Measurements from ENCODE around the gene TOP2B. TPM values are rescaled to one million over a fixed set of nuclear protein-coding genes. Genes with fewer than 3 reads are reported as not detected.

TOP2B gene
- total and polyA plus RNA-seq, 8 donors: 35.6 to 266 (median 61.9) TPM

DNA sequence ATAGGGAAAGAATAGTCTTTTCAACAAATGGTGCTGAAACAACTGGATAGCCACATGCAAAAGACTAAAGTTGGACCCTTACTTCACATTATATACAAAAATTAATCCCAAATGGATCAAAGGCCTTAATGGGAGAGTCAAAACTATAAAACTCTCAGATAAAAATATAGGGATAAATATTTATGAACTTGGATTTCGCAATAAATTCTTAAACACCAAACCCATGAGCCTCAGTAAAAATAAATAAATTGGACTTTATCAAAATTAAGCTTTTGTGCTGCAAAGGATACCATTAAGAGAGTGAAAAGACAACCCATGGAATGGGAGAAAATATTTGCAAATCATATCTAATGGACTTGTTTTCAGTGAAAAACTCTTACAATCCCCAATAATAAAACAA is 18.7 kb upstream of the TOP2B start:
- intact Hi-C loops (cut with DNase I; ENCODE audit: low total_unique reads): no loop called here
- WGBS, 5 donors: 80 to 91% (median 86%) methylated on average over 1 of the region's 1 CpG
- H3K36me3 ChIP-seq: no peaks in the 10 kb centered on the region
- no peaks in the 10 kb centered on the region for H3K27me3 ChIP-seq
- no peak for DNase-seq
- H3K9me3 ChIP-seq: no peaks in the 10 kb centered on the region
- no peak overlapping the region for H3K27ac ChIP-seq
- TF ChIP-seq EP300 (IDR thresholded peaks at IDR 0.05): no peak
- TF ChIP-seq POLR2AphosphoS5 (IDR thresholded peaks at IDR 0.05): no peak
- TF ChIP-seq, protein P1, sequence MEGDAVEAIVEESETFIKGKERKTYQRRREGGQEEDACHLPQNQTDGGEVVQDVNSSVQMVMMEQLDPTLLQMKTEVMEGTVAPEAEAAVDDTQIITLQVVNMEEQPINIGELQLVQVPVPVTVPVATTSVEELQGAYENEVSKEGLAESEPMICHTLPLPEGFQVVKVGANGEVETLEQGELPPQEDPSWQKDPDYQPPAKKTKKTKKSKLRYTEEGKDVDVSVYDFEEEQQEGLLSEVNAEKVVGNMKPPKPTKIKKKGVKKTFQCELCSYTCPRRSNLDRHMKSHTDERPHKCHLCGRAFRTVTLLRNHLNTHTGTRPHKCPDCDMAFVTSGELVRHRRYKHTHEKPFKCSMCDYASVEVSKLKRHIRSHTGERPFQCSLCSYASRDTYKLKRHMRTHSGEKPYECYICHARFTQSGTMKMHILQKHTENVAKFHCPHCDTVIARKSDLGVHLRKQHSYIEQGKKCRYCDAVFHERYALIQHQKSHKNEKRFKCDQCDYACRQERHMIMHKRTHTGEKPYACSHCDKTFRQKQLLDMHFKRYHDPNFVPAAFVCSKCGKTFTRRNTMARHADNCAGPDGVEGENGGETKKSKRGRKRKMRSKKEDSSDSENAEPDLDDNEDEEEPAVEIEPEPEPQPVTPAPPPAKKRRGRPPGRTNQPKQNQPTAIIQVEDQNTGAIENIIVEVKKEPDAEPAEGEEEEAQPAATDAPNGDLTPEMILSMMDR (IDR thresholded peaks at IDR 0.05): no peak
- no peak for TF ChIP-seq POLR2A (IDR thresholded peaks at IDR 0.05)
- H3K4me1 ChIP-seq: no peaks in the 10 kb centered on the region
- no peak overlapping the region for H3K4me3 ChIP-seq

DNA sequence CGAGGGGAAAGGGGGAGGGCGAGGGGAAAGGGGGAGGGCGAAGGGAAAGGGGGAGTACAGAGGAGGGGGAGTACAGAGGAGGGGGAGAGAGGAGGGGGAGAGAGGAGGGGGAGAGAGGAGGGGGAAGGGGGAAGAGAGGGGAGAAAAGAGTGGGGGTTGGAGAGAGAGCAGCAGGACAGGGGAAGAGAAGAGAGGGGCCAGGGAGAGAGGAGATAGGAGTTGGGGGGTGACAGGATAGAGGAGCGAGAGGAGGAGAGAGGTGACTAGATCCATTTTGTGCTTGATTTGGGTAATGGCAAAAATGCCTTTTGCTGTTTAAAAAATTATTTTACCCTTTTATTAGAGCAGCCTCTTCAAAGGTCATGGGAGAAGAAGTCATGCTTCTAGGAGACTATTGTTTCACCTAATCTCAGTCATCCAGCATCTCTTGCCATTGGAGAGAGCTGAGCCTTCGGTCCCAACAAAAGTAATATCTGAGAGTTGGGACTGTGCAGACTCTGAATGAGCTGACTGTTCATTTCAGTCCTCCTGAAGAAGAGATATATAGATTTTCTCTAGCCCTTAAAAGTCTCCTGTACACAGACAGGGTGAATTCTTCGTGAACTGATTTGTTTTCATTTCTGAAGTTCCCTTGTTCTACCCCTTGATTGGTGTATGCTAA is 15.1 kb upstream of the TOP2B start:
- Histone ChIP-seq H3K4me1 (peaks cover 0 to 9% (median 0%) of the 10 kb centered on the region in 4 donors), H3K27ac (no peak overlapping the region), H3K9me3 (no peaks in the 10 kb centered on the region), H3K36me3 (no peaks in the 10 kb centered on the region), H3K27me3 (no peaks in the 10 kb centered on the region), H3K4me3 (no peak overlapping the region)
- TF ChIP-seq EP300 (IDR thresholded peaks at IDR 0.05) (no peak), POLR2AphosphoS5 (IDR thresholded peaks at IDR 0.05) (no peak), POLR2A (IDR thresholded peaks at IDR 0.05) (no peak)
- TF ChIP-seq, protein P1 (IDR thresholded peaks at IDR 0.05): no peak
- 84 to 98% (median 90%) methylated on average over 6 of the region's 6 CpGs for WGBS, 5 donors
- intact Hi-C loops (cut with DNase I; ENCODE audit: low total_unique reads): no loop called here
- DNase-seq: no peak

DNA sequence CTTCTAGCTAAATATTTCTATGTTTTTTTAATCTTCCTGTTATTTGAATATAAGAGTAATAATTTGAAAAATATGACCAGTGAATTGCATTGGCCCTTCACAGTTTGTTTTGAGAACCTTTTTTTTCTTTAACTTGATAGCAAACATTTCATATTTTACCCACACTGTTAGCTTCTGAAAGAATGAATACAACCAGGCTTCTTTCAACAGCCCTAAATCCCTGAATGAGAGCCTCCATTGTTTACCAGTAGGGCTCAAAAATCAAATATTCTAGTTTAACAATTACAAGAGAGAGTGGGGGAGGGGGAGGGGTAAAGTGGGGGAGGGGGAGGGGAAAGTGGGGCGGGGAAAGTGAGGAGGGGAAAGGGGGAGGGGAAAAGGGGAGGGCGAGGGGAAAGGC is 14.5 kb upstream of the TOP2B start:
- DNase-seq: no peak
- H3K36me3 ChIP-seq: no peaks in the 10 kb centered on the region
- no peak overlapping the region for H3K27ac ChIP-seq
- H3K9me3 ChIP-seq: no peaks in the 10 kb centered on the region
- intact Hi-C loops (cut with DNase I; ENCODE audit: low total_unique reads): no loop called here
- TF ChIP-seq, protein P1 (IDR thresholded peaks at IDR 0.05): no peak
- no peak for TF ChIP-seq POLR2AphosphoS5 (IDR thresholded peaks at IDR 0.05)
- TF ChIP-seq EP300 (IDR thresholded peaks at IDR 0.05): no peak
- no peak for TF ChIP-seq POLR2A (IDR thresholded peaks at IDR 0.05)
- 95% methylated on average over 2 of the region's 2 CpGs; no CpG with 5 or more reads in 4 of the 5 donors for WGBS, 5 donors
- peaks cover 0 to 9% (median 0%) of the 10 kb centered on the region in 4 donors for H3K4me1 ChIP-seq
- no peak overlapping the region for H3K4me3 ChIP-seq
- H3K27me3 ChIP-seq: no peaks in the 10 kb centered on the region

DNA sequence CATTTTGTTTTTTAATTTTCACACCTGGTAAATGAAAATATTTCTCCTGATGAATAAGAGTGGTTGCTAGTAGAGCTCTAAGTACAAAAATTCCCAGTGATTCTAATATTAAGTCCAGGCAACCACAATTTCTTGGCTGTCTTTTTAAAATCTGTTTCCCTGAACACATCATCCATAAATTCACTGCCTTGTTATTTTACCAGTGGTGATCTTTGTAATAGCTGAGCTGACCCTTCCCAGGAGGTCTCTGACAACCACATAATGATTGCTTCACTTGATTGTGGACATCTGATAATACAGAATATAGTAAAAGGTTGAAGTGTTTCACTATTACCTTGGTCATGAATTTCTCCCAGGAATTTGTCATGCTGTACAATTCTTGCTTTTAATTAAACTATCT is 13.9 kb upstream of the TOP2B start:
- Histone ChIP-seq H3K36me3 (no peaks in the 10 kb centered on the region), H3K27me3 (no peaks in the 10 kb centered on the region), H3K4me3 (no peak overlapping the region), H3K9me3 (no peaks in the 10 kb centered on the region), H3K27ac (no peak overlapping the region), H3K4me1 (peaks cover 0 to 9% (median 0%) of the 10 kb centered on the region in 4 donors)
- TF ChIP-seq, protein P1 (IDR thresholded peaks at IDR 0.05): no peak
- TF ChIP-seq POLR2A (IDR thresholded peaks at IDR 0.05) (no peak), EP300 (IDR thresholded peaks at IDR 0.05) (no peak), POLR2AphosphoS5 (IDR thresholded peaks at IDR 0.05) (no peak)
- intact Hi-C loops (cut with DNase I; ENCODE audit: low total_unique reads): no loop called here
- DNase-seq: no peak

All from stomach (tissue), 9 donors.